Gastrocnemius medialis (tissue), 4 donors: ENCODE results near the gene STARD3NL.

Experiments used
- CTCF ChIP-seq, 5 experiments: fragments of 450-650 bp in 3 of 5; fragments of 200-600 bp in 2 of 5; sonication (generic) in 2 of 5; IDR thresholded peaks in 4 of 5; conservative IDR thresholded peaks in 1 of 5; 1 replicate in 4 of 5; 2 replicates in 1 of 5; pipeline ENCODE4 v1.5.1; 2016 to 2019; ENCODE audit warnings: antibody characterized with exemption in 5 of 5, mild to moderate bottlenecking in 3 of 5, moderate library complexity in 3 of 5
- POLR2A ChIP-seq, 2 donors: fragments of 450-650 bp; IDR thresholded peaks; one replicate each; pipeline ENCODE4 v1.6.1; 2017; ENCODE audit warnings: antibody characterized with exemption in 2 of 2, mild to moderate bottlenecking in 2 of 2, moderate library complexity in 2 of 2

GRCh38 chr7:38182450-38182849 is 4.4 kb downstream of the STARD3NL start:
- TF ChIP-seq CTCF (IDR thresholded peaks at IDR 0.05 in 4 of 5, conservative IDR thresholded peaks at IDR 0.05 in 1 of 5) (no peak), POLR2A (IDR thresholded peaks at IDR 0.05) (no peak)
